ENCODE data around the gene ADAT3. TPM values are rescaled to one million over a fixed set of nuclear protein-coding genes. Genes with fewer than 3 reads are reported as not detected.

Gene ADAT3
- total RNA-seq, 2 donors from 2014 or later, result 10.5 to 13.7 TPM

DNA sequence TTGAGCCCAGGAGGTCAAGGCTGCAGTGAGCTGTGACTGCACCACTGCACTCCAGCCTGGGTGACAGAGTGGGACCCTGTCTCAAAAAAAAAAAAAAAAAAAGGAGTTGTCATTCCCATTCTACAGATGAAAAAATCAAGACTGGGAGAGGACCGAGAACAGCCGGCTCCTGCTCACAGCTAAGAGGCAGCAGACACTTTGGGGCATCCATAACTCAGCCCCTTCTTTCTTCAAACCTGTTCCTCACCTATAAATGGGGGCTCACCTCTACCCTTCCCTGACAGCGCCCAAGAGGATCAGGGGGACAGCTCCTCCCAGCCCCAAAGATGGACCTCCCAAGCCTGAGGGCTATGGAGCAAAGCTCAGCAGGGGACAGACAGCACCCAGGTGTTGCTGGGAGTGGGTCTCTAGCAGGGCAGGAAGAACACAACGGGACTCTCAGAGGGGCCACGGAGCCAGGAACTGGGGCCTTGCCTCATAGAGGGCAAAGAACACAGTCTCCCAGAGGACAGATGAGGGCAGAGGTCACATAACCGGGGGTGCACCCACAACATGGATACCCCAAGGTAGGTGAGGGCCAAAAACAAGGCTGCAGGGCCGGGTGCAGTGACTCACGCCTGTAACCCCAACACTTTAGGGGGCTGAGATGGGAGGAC is 38.4 kb upstream of the ADAT3 start:
- ATAC-seq, result no peak

DNA sequence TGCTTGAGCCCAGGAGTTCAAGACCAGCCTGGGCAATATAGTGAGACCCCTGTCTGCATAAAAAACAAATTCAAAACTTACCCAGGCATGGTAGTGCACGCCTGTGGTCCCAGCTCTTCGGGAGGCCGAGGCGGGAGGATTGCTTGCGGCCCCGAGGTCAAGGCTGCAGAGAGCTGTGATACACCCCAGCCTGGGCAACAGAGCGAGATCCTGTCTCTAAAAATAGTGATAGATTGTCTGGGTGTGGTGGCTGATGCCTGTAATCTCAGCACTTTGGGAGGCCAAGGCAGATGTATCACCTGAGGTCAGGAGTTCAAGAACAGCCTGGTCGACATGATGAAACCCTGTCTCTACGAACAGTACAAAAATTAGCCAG is 37.9 kb upstream of the ADAT3 start:
- no peaks in the 10 kb centered on the region for H3K9me3 ChIP-seq
- no peak overlapping the region for H3K4me3 ChIP-seq
- ATAC-seq, result no peak
- DNase-seq, result no peak
- H3K27me3 ChIP-seq, result no peaks in the 10 kb centered on the region
- intact Hi-C loops (cut with DNase I), result no loop called here
- 86 to 93% methylated on average over 8 to 9 of the region's 9 CpGs for WGBS, 2 donors
- no peak overlapping the region for H3K27ac ChIP-seq
- TF ChIP-seq, protein P1, sequence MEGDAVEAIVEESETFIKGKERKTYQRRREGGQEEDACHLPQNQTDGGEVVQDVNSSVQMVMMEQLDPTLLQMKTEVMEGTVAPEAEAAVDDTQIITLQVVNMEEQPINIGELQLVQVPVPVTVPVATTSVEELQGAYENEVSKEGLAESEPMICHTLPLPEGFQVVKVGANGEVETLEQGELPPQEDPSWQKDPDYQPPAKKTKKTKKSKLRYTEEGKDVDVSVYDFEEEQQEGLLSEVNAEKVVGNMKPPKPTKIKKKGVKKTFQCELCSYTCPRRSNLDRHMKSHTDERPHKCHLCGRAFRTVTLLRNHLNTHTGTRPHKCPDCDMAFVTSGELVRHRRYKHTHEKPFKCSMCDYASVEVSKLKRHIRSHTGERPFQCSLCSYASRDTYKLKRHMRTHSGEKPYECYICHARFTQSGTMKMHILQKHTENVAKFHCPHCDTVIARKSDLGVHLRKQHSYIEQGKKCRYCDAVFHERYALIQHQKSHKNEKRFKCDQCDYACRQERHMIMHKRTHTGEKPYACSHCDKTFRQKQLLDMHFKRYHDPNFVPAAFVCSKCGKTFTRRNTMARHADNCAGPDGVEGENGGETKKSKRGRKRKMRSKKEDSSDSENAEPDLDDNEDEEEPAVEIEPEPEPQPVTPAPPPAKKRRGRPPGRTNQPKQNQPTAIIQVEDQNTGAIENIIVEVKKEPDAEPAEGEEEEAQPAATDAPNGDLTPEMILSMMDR (IDR thresholded peaks at IDR 0.05), result no peak
- no peak for TF ChIP-seq POLR2A (IDR thresholded peaks at IDR 0.05)
- no peaks in the 10 kb centered on the region for H3K36me3 ChIP-seq (replicated peaks in 1 of 2; ENCODE audit: insufficient read depth in 1 of 2, low read depth in 2 of 2)
- H3K4me1 ChIP-seq, result peaks cover 31% of the 10 kb centered on the region

More for the DNA sequence above, 38.4 kb upstream of the ADAT3 start:
- H3K36me3 ChIP-seq (replicated peaks in 1 of 2; ENCODE audit: insufficient read depth in 1 of 2, low read depth in 2 of 2), result no peaks in the 10 kb centered on the region
- H3K4me1 ChIP-seq, result peaks cover 31% of the 10 kb centered on the region
- no peak for TF ChIP-seq POLR2A (IDR thresholded peaks at IDR 0.05)
- TF ChIP-seq, protein P1 (IDR thresholded peaks at IDR 0.05), result no peak
- DNase-seq, result peak in 1 of 4 donors; percentile 12
- H3K4me3 ChIP-seq, result no peak overlapping the region
- no peaks in the 10 kb centered on the region for H3K9me3 ChIP-seq
- H3K27me3 ChIP-seq, result no peaks in the 10 kb centered on the region
- 91 to 97% methylated on average over 8 of the region's 8 CpGs for WGBS, 2 donors
- intact Hi-C loops (cut with DNase I), result no loop called here
- no peak overlapping the region for H3K27ac ChIP-seq

DNA sequence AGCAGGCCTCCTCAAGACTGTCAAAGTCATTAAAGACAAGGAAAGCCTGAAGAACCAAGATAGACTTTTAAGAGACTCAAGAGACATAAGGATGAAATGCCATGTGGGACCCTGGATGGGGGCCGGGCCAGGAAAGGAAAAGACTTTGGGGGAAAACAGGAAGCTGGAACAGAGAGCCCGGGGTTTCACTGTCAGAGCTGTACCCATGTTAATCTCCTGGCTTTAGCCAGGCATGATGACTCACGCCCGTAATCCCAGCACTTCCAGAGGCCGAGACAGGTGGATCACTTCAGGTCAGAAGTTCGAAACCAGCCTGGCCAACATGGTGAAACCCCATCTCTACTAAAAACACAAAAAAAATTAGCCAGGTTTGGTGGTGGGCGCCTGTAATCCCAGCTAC is 36.2 kb upstream of the ADAT3 start:
- no peaks in the 10 kb centered on the region for H3K27me3 ChIP-seq
- H3K9me3 ChIP-seq, result no peaks in the 10 kb centered on the region
- TF ChIP-seq POLR2A (IDR thresholded peaks at IDR 0.05), result no peak
- TF ChIP-seq, protein P1 (IDR thresholded peaks at IDR 0.05), result no peak
- no peak overlapping the region for H3K27ac ChIP-seq
- H3K4me1 ChIP-seq, result peaks cover 46% of the 10 kb centered on the region
- no peak overlapping the region for H3K4me3 ChIP-seq
- no peaks in the 10 kb centered on the region for H3K36me3 ChIP-seq (replicated peaks in 1 of 2; ENCODE audit: insufficient read depth in 1 of 2, low read depth in 2 of 2)
- intact Hi-C loops (cut with DNase I), result no loop called here
- no peak for DNase-seq
- ATAC-seq, result no peak
- WGBS, 2 donors, result 83 to 93% methylated on average over 7 of the region's 7 CpGs

DNA sequence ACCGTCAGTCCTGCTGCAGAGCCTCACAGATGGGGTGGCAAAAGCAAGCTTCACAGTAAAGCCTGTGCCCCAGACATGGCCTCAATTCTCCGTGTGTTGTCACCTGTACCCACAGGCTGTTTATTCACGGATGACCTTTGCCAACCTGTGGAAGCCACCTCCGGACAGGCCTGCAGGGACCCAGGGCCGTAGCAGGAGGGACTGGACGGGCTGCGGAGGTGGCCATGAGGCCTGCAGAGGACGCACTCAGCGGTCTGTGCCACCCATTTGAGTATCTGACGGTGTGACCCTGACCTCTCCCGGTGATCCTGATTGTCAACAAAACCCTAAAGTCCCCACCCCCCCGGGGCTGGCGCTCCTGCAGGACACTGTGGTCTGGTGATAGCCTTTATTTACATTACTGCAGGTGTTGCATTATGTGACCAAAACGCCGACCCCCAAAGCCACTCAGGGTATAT is 34.0 kb upstream of the ADAT3 start:
- Histone ChIP-seq H3K4me3 (no peak overlapping the region), H3K9me3 (no peaks in the 10 kb centered on the region), H3K4me1 (peaks cover 49% of the 10 kb centered on the region), H3K27ac (peak overlapping the region in 1 of 4 donors; percentile 97), H3K36me3 (replicated peaks in 1 of 2; ENCODE audit: insufficient read depth in 1 of 2, low read depth in 2 of 2) (no peaks in the 10 kb centered on the region), H3K27me3 (no peaks in the 10 kb centered on the region)
- intact Hi-C loops (cut with DNase I), result no loop called here
- TF ChIP-seq, protein P1 (IDR thresholded peaks at IDR 0.05), result no peak
- TF ChIP-seq POLR2A (IDR thresholded peaks at IDR 0.05), result no peak
- 40 to 44% methylated on average over 11 to 15 of the region's 15 CpGs for WGBS, 2 donors
- no peak for ATAC-seq
- DNase-seq, result peak in 1 of 4 donors; percentile 14

DNA sequence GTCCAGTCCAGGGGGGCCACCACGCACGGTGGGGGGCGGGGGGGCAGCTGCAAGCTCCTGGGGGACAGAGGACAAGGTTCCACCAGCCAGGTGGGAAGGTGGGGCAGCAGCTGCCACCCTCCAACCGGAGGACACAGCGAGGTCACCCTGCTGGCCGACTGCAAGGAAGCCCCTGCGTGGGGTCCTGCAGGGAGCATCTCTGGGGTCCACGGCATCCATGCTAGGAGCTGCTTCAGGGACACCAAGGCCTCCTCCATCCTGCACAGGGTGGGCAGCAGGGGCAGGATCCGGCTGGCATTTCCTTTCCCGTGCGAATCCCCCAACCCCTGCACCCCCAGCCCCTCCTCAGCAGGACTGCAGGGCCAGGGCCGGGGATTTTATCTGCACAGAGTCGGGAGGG is 33.6 kb upstream of the ADAT3 start:
- no peak for DNase-seq
- WGBS, 2 donors, result 72 to 100% methylated on average over 1 to 13 of the region's 13 CpGs

More for the DNA sequence above, 33.6 kb upstream of the ADAT3 start:
- peaks cover 53% of the 10 kb centered on the region for H3K4me1 ChIP-seq
- peak overlapping the region in 1 of 4 donors; percentile 97 for H3K27ac ChIP-seq
- intact Hi-C loops (cut with DNase I), result no loop called here
- TF ChIP-seq POLR2A (IDR thresholded peaks at IDR 0.05), result no peak
- TF ChIP-seq, protein P1 (IDR thresholded peaks at IDR 0.05), result no peak
- no peaks in the 10 kb centered on the region for H3K9me3 ChIP-seq
- no peak for ATAC-seq
- H3K27me3 ChIP-seq, result no peaks in the 10 kb centered on the region
- no peaks in the 10 kb centered on the region for H3K36me3 ChIP-seq (replicated peaks in 1 of 2; ENCODE audit: insufficient read depth in 1 of 2, low read depth in 2 of 2)
- no peak overlapping the region for H3K4me3 ChIP-seq
